PC-3 (cell line): ENCODE results near the gene PDE9A. TPM values are rescaled to one million over a fixed set of nuclear protein-coding genes. Genes with fewer than 3 reads are reported as not detected.

ENCODE experiments used
- ATAC-seq: fragments of 200-7000 bp; cut with Tn5 transposase; 2 replicates; pipeline ENCODE4 v1.9.1; 2020; ENCODE audit warnings: mild to moderate bottlenecking, moderate library complexity
- BruUV-seq: library from RNA; stranded (reverse); fragments of 400-500 nt; replicated peaks from 2 replicates; lab custom pipeline; 2021; lab: Mats Ljungman, UMichigan
- CTCF ChIA-PET: fragments of 300-600 bp; sonication (Branson Sonifier 250); formaldehyde crosslinking; loops from one replicate; lab custom pipeline; 2022; ENCODE audit warnings: antibody characterized with exemption; lab: Charles Lee
- POLR2A ChIA-PET: fragments of 300-600 bp; sonication (Branson Sonifier 250); formaldehyde crosslinking; loops from one replicate; lab custom pipeline; 2022; ENCODE audit warnings: antibody characterized with exemption; ENCODE audit not compliant: unreplicated experiment; lab: Charles Lee
- DNase-seq: peaks from one replicate; pipeline ENCODE4 v3.0.0-alpha.2; 2015
- H2AFZ ChIP-seq: fragments of 300-600 bp; sonication (generic); 2 replicates; pipeline ENCODE4 v1.6.0; 2016; ENCODE audit warnings: antibody characterized with exemption, low read length
- H3F3A ChIP-seq: fragments of 300-600 bp; sonication (generic); one replicate; pipeline ENCODE4 v1.6.0; 2017; ENCODE audit warnings: antibody characterized with exemption, low read length, control low read depth, mild to moderate bottlenecking; ENCODE audit not compliant: unreplicated experiment
- H3K27ac ChIP-seq: fragments of 300-600 bp; sonication (generic); 2 replicates; pipeline ENCODE4 v1.5.1; 2016; ENCODE audit warnings: mild to moderate bottlenecking, low read length
- H3K27me3 ChIP-seq: fragments of 300-600 bp; sonication (generic); 2 replicates; pipeline ENCODE4 v1.6.1; 2016; ENCODE audit warnings: low read length, mixed read lengths
- H3K36me3 ChIP-seq: fragments of 300-600 bp; sonication (generic); 2 replicates; pipeline ENCODE4 v1.6.1; 2016; ENCODE audit warnings: low read depth, mixed run types, low read length, mixed read lengths
- H3K4me1 ChIP-seq: fragments of 300-600 bp; sonication (generic); 2 replicates; pipeline ENCODE4 v1.5.1; 2016; ENCODE audit warnings: low read length; ENCODE audit not compliant: insufficient read depth
- H3K4me2 ChIP-seq: fragments of 300-600 bp; sonication (generic); 2 replicates; pipeline ENCODE4 v1.6.0; 2016; ENCODE audit warnings: low read length
- H3K4me3 ChIP-seq: fragments of 300-600 bp; sonication (generic); 2 replicates; pipeline ENCODE4 v1.5.1; 2016; ENCODE audit warnings: mild to moderate bottlenecking, low read length, mixed read lengths
- H3K79me2 ChIP-seq: fragments of 300-600 bp; sonication (generic); 2 replicates; pipeline ENCODE4 v1.6.1; 2017; ENCODE audit warnings: low read length, mixed read lengths
- H3K9ac ChIP-seq: fragments of 300-600 bp; sonication (generic); 2 replicates; pipeline ENCODE4 v1.6.0; 2016; ENCODE audit warnings: mild to moderate bottlenecking, low read length
- H3K9me2 ChIP-seq: fragments of 300-600 bp; sonication (generic); replicated peaks from 2 replicates; pipeline ENCODE4 v1.6.1; 2016; ENCODE audit warnings: mixed run types, low read length, mixed read lengths
- H3K9me3 ChIP-seq: fragments of 300-600 bp; sonication (generic); 2 replicates; pipeline ENCODE4 v1.6.1; 2016; ENCODE audit warnings: low read length, mixed read lengths
- H4K20me1 ChIP-seq: fragments of 300-600 bp; sonication (generic); 2 replicates; pipeline ENCODE4 v1.6.1; 2016; ENCODE audit warnings: low read length, mixed read lengths
- CTCF ChIP-seq: fragments of 300-600 bp; sonication (generic); conservative IDR thresholded peaks from 2 replicates; pipeline ENCODE4 v1.5.1; 2017; ENCODE audit warnings: antibody characterized with exemption, low read depth, mild to moderate bottlenecking, low read length
- EZH2 ChIP-seq: fragments of 300-600 bp; sonication (generic); IDR thresholded peaks from one replicate; pipeline ENCODE4 v1.6.1; 2017; ENCODE audit warnings: antibody characterized with exemption, mild to moderate bottlenecking, low read length; ENCODE audit not compliant: unreplicated experiment
- EZH2phosphoT487 ChIP-seq: fragments of 300-600 bp; sonication (generic); IDR thresholded peaks from 2 replicates; pipeline ENCODE4 v1.6.1; 2018; ENCODE audit warnings: mild to moderate bottlenecking, antibody characterized with exemption, low read length, borderline replicate concordance
- intact Hi-C: fragments of 100-400 bp; cut with micrococcal nuclease; formaldehyde crosslinking; loops from 2 replicates; pipeline ENCODE4 v1.9.0; 2023
- total RNA-seq: library from RNA; depleted of rRNA; stranded (reverse); fragments of >200 nt; gene quantifications from 2 replicates; pipeline ENCODE4 v1.2.3, GENCODE V29; 2014

PDE9A gene
- total RNA-seq, 1 experiment from 2014 or later, result 0.33 TPM

GRCh38 chr21:42692688-42693087 is 39.3 kb downstream of the PDE9A start:
- Histone ChIP-seq H3K4me2 (no peak overlapping the region), H3K9me3 (no peaks in the 10 kb centered on the region), H4K20me1 (no peaks in the 10 kb centered on the region), H3K36me3 (no peaks in the 10 kb centered on the region), H3K27me3 (peaks cover 30% of the 10 kb centered on the region), H3K27ac (no peak overlapping the region), H3K4me1 (no peaks in the 10 kb centered on the region), H2AFZ (no peak overlapping the region), H3F3A (no peaks in the 10 kb centered on the region), H3K4me3 (no peak overlapping the region), H3K9ac (no peak overlapping the region), H3K79me2 (no peaks in the 10 kb centered on the region), H3K9me2 (no peaks in the 10 kb centered on the region)
- TF ChIP-seq EZH2phosphoT487 (no peak), CTCF (no peak), EZH2 (no peak)
- BruUV-seq, result no TSS peak
- CTCF ChIA-PET, result no interaction called here
- POLR2A ChIA-PET, result no interaction called here
- DNase-seq (no peak), ATAC-seq (no peak)
- intact Hi-C loops, result no loop called here

- no peak overlapping the region for H3K4me3 ChIP-seq
- H3K4me1 ChIP-seq, result no peaks in the 10 kb centered on the region
- H2AFZ ChIP-seq, result no peak overlapping the region
- BruUV-seq, result no TSS peak
- H4K20me1 ChIP-seq, result no peaks in the 10 kb centered on the region
- ChIA-PET POLR2A (no interaction called here), CTCF (no interaction called here)
- H3K9me2 ChIP-seq, result no peaks in the 10 kb centered on the region
- ATAC-seq (no peak), DNase-seq (no peak)
- no peaks in the 10 kb centered on the region for H3K9me3 ChIP-seq
- intact Hi-C loops, result no loop called here
- H3K27ac ChIP-seq, result no peak overlapping the region
- H3K4me2 ChIP-seq, result no peak overlapping the region
- H3K27me3 ChIP-seq, result peaks cover 47% of the 10 kb centered on the region
- no peak overlapping the region for H3K9ac ChIP-seq
- no peaks in the 10 kb centered on the region for H3F3A ChIP-seq
- TF ChIP-seq CTCF (no peak), EZH2phosphoT487 (no peak), EZH2 (no peak)
- no peaks in the 10 kb centered on the region for H3K36me3 ChIP-seq
- H3K79me2 ChIP-seq, result no peaks in the 10 kb centered on the region
Observed at GRCh38 chr21:42694751-42695696, 41.6 kb downstream of the PDE9A start.
